A549 (cell line): ENCODE measurements around the gene TIAM2. TPM values are rescaled to one million over a fixed set of nuclear protein-coding genes. Genes with fewer than 3 reads are reported as not detected.

Experiments
- ATAC-seq, 2 experiments: fragments of 200-7000 bp in 1 of 2; fragments of >200 bp in 1 of 2; cut with Nextera tagmentation in 1 of 2; cut with Tn5 transposase in 1 of 2; 3 replicates each; pipeline versions ENCODE4 v1.8.0 to v1.9.1; 2018 to 2020; ENCODE audit warnings: mild to moderate bottlenecking in 1 of 2, moderate library complexity in 1 of 2
- CTCF ChIA-PET: fragments of 300-600 bp; sonication (Branson Sonifier 250); formaldehyde crosslinking; extraction: SDS; loops from one replicate; lab custom pipeline; 2021; ENCODE audit warnings: antibody characterized with exemption, inconsistent platforms; lab: Yijun Ruan, JAX
- POLR2A ChIA-PET: fragments of 350-600 bp; formaldehyde crosslinking; extraction: SDS; loops from one replicate; lab custom pipeline; 2021; ENCODE audit warnings: antibody characterized with exemption, inconsistent platforms; lab: Yijun Ruan, JAX
- DNase-seq, 2 experiments: peaks; one replicate each; pipeline versions ENCODE4 v3.0.0 to v3.0.0-alpha.2; 2011 to 2016; ENCODE audit warnings: low read depth in 1 of 2, low spot score in 1 of 2
- FAIRE-seq: peaks from 2 replicates; lab custom pipeline; 2011; peaks lifted over from hg19 to GRCh38; lab: Jason Lieb, UNC
- H3K27ac ChIP-seq, 2 experiments: fragments of >200 bp; sonication (Bioruptor Twin); formaldehyde crosslinking; 3 replicates each; pipeline ENCODE4 v1.5.1; 2016 to 2017
- H3K4me1 ChIP-seq: fragments of >200 bp; sonication (Bioruptor Twin); formaldehyde crosslinking; 3 replicates; pipeline ENCODE4 v1.6.1; 2016
- H3K4me2 ChIP-seq: fragments of >200 bp; sonication (Bioruptor Twin); formaldehyde crosslinking; 3 replicates; pipeline ENCODE4 v1.6.1; 2016
- H3K4me3 ChIP-seq: fragments of >200 bp; sonication (Bioruptor Twin); formaldehyde crosslinking; 3 replicates; pipeline ENCODE4 v1.5.1; 2016
- H3K9me3 ChIP-seq: fragments of >200 bp; sonication (Bioruptor Twin); formaldehyde crosslinking; 3 replicates; pipeline ENCODE4 v1.6.1; 2016
- BCL3 ChIP-seq: fragments of >200 bp; sonication (Bioruptor Twin); formaldehyde crosslinking; IDR thresholded peaks from 3 replicates; pipeline ENCODE4 v1.6.1; 2016
- CBX2 ChIP-seq: fragments of 200-600 bp; sonication (generic); IDR thresholded peaks from 2 replicates; pipeline ENCODE4 v1.6.1; 2016; ENCODE audit warnings: low read depth, mild to moderate bottlenecking, borderline replicate concordance
- CHD2 ChIP-seq: fragments of 150-350 bp; IDR thresholded peaks from 2 replicates; pipeline ENCODE4 v1.6.1; 2014; ENCODE audit warnings: low read length; ENCODE audit not compliant: partially characterized antibody
- CHD4 ChIP-seq: fragments of 200-600 bp; sonication (generic); IDR thresholded peaks from 2 replicates; pipeline ENCODE4 v1.6.1; 2016; ENCODE audit warnings: antibody characterized with exemption, mild to moderate bottlenecking, borderline replicate concordance
- CTCF ChIP-seq: fragments of >200 bp; sonication (Bioruptor Twin); formaldehyde crosslinking; IDR thresholded peaks from 3 replicates; pipeline ENCODE4 v1.5.1; 2016
- EHF ChIP-seq: fragments of 250-450 bp; sonication (Bioruptor Pico); IDR thresholded peaks from 2 replicates; pipeline ENCODE4 v1.5.0; 2020; ENCODE audit warnings: mild to moderate bottlenecking
- ESRRA ChIP-seq: fragments of 150-350 bp; IDR thresholded peaks from 2 replicates; pipeline ENCODE4 v1.6.1; 2014; ENCODE audit warnings: mild to moderate bottlenecking, low read length, borderline replicate concordance
- FOXS1 ChIP-seq: fragments of 250-450 bp; sonication (Bioruptor Pico); IDR thresholded peaks from 2 replicates; pipeline ENCODE4 v1.5.0; 2020; ENCODE audit warnings: mild to moderate bottlenecking, moderate library complexity
- GATA3 ChIP-seq: IDR thresholded peaks from 2 replicates; pipeline ENCODE4 v1.6.1; 2012; ENCODE audit warnings: borderline replicate concordance
- HES2 ChIP-seq: fragments of >200 bp; sonication (Bioruptor Twin); formaldehyde crosslinking; IDR thresholded peaks from 2 replicates; pipeline ENCODE4 v1.6.1; 2016
- KDM1A ChIP-seq: fragments of 200-600 bp; sonication (generic); IDR thresholded peaks from 2 replicates; pipeline ENCODE4 v1.6.1; 2016; ENCODE audit warnings: low read depth, mild to moderate bottlenecking
- MAFK ChIP-seq: fragments of 450-650 bp; IDR thresholded peaks from 2 replicates; pipeline ENCODE4 v1.6.1; 2014; ENCODE audit not compliant: partially characterized antibody
- NPAS2 ChIP-seq: fragments of 250-450 bp; sonication (Bioruptor Pico); IDR thresholded peaks from 2 replicates; pipeline ENCODE4 v1.8.0; 2022; ENCODE audit warnings: mild to moderate bottlenecking, moderate library complexity, borderline replicate concordance
- NR3C1 ChIP-seq: fragments of >200 bp; sonication (Bioruptor Twin); formaldehyde crosslinking; IDR thresholded peaks from 3 replicates; pipeline ENCODE4 v1.6.1; 2017
- POLR2AphosphoS2 ChIP-seq: conservative IDR thresholded peaks from 2 replicates; pipeline ENCODE4 v1.6.1; 2012; ENCODE audit warnings: low read length, improper control_type of control experiment, inconsistent platforms
- RAD21 ChIP-seq, 2 experiments: fragments of >200 bp in 1 of 2; sonication (Bioruptor Twin) in 1 of 2; formaldehyde crosslinking in 1 of 2; IDR thresholded peaks in 1 of 2; conservative IDR thresholded peaks in 1 of 2; 2 replicates in 1 of 2; 3 replicates in 1 of 2; pipeline ENCODE4 v1.6.1; 2012 to 2018; ENCODE audit warnings: inconsistent platforms in 1 of 2
- RCOR1 ChIP-seq: fragments of 150-350 bp; IDR thresholded peaks from 2 replicates; pipeline ENCODE4 v1.6.1; 2014; ENCODE audit warnings: antibody characterized with exemption, low read length, low read depth
- TFCP2L1 ChIP-seq: fragments of 250-450 bp; sonication (Bioruptor Pico); IDR thresholded peaks from 2 replicates; pipeline ENCODE4 v1.5.0; 2021; ENCODE audit warnings: mild to moderate bottlenecking
- WGBS: methylation state at CpG from one replicate; pipeline ENCODE4 v1.1.6; 2017; ENCODE audit errors: missing lambda C conversion rate; 5-methylcytosine and 5-hydroxymethylcytosine counted together
- polyA plus RNA-seq, 4 experiments: library from polyadenylated mRNA; depleted of rRNA in 3 of 4; stranded (reverse); fragments of >200 nt; fragmentation: RNase III in 1 of 4; extraction: RNeasy Plus Mini Kit Qiagen cat#74134 plus additional on column Dnase treatment in 1 of 4; gene quantifications; 2 replicates in 3 of 4; 3 replicates in 1 of 4; pipeline ENCODE4 v1.2.3, GENCODE V29; 2011 to 2017
- TF ChIP-seq, protein P1 (sequence below): IDR thresholded peaks from 2 replicates; pipeline ENCODE4 v1.6.1; 2012; ENCODE audit warnings: low read depth, borderline replicate concordance
- TF ChIP-seq, protein P2 (sequence below): fragments of 150-350 bp; IDR thresholded peaks from 2 replicates; pipeline ENCODE4 v1.6.1; 2014; ENCODE audit warnings: low read depth, mild to moderate bottlenecking, low read length
- TF ChIP-seq, protein P3 (sequence below): IDR thresholded peaks from 2 replicates; pipeline ENCODE4 v1.6.1; 2012

TIAM2 gene
- polyA plus RNA-seq, 2 of the 4 experiments (the other 2 are of a cell fraction), result 2.5 to 3.1 TPM

- ChIA-PET POLR2A (no interaction called here), CTCF (interaction anchor here (1.5 to 1.6 kb wide), 2 partner anchors 10 to 14 kb away, joined by 5 read pairs; no protein-coding TSS in a partner anchor)
- Histone ChIP-seq H3K9me3 (no peaks in the 10 kb centered on the region), H3K4me1 (peaks cover 17% of the 10 kb centered on the region), H3K4me3 (no peak overlapping the region), H3K27ac (no peak overlapping the region), H3K4me2 (no peak overlapping the region)
- no peak for TF ChIP-seq EHF
- no peak for TF ChIP-seq KDM1A
- no peak for TF ChIP-seq TFCP2L1 (CRISPR knock-in tag)
- no peak for TF ChIP-seq CBX2
- no peak for TF ChIP-seq CHD2
- no peak for TF ChIP-seq FOXS1
- TF ChIP-seq, protein P1, sequence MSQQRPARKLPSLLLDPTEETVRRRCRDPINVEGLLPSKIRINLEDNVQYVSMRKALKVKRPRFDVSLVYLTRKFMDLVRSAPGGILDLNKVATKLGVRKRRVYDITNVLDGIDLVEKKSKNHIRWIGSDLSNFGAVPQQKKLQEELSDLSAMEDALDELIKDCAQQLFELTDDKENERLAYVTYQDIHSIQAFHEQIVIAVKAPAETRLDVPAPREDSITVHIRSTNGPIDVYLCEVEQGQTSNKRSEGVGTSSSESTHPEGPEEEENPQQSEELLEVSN, result no peak
- DNase-seq, result no peak
- no peak for ATAC-seq
- no peak for FAIRE-seq
These were observed 281.5 kb downstream of the TIAM2 start for GRCh38 chr6:155276638-155277037.

- ChIA-PET CTCF (interaction anchor here (1.1 kb wide), 1 partner anchor 13 kb away, joined by 3 read pairs; no protein-coding TSS in a partner anchor), POLR2A (no interaction called here)
- Histone ChIP-seq H3K4me2 (no peak overlapping the region), H3K4me1 (peaks cover 10% of the 10 kb centered on the region), H3K4me3 (no peak overlapping the region), H3K9me3 (no peaks in the 10 kb centered on the region), H3K27ac (no peak overlapping the region)
- ATAC-seq, result no peak
- TF ChIP-seq GATA3, result no peak
- no peak for TF ChIP-seq POLR2AphosphoS2
- TF ChIP-seq NR3C1, result no peak
- TF ChIP-seq, protein P2, sequence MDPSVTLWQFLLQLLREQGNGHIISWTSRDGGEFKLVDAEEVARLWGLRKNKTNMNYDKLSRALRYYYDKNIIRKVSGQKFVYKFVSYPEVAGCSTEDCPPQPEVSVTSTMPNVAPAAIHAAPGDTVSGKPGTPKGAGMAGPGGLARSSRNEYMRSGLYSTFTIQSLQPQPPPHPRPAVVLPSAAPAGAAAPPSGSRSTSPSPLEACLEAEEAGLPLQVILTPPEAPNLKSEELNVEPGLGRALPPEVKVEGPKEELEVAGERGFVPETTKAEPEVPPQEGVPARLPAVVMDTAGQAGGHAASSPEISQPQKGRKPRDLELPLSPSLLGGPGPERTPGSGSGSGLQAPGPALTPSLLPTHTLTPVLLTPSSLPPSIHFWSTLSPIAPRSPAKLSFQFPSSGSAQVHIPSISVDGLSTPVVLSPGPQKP, result no peak
- no peak for TF ChIP-seq CHD4
- TF ChIP-seq, protein P3, sequence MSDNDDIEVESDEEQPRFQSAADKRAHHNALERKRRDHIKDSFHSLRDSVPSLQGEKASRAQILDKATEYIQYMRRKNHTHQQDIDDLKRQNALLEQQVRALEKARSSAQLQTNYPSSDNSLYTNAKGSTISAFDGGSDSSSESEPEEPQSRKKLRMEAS, result no peak
- no peak for TF ChIP-seq HES2
- no peak for TF ChIP-seq NPAS2 (CRISPR knock-in tag)
- no peak for TF ChIP-seq CTCF
- no peak for DNase-seq
- WGBS, result 96% methylated on average over 3 of the region's 5 CpGs
- no peak for FAIRE-seq
These were observed 283.4 kb downstream of the TIAM2 start for GRCh38 chr6:155278319-155279049.

- no peak overlapping the region for H3K27ac ChIP-seq
- DNase-seq (no peak), ATAC-seq (no peak), FAIRE-seq (no peak)
- H3K4me3 ChIP-seq, result no peak overlapping the region
- TF ChIP-seq ESRRA, result no peak
- no peak for TF ChIP-seq BCL3
- no peak for TF ChIP-seq RAD21 (conservative IDR thresholded peaks at IDR 0.05 in 1 of 2, IDR thresholded peaks at IDR 0.05 in 1 of 2)
- TF ChIP-seq NPAS2 (CRISPR knock-in tag), result no peak
- TF ChIP-seq RCOR1, result no peak
- TF ChIP-seq MAFK, result no peak
- ChIA-PET CTCF (no interaction called here), POLR2A (no interaction called here)
- 89% methylated on average over 4 of the region's 4 CpGs for WGBS
- H3K9me3 ChIP-seq, result no peaks in the 10 kb centered on the region
- no peak overlapping the region for H3K4me2 ChIP-seq
- H3K4me1 ChIP-seq, result no peaks in the 10 kb centered on the region
These were observed 289.7 kb downstream of the TIAM2 start for GRCh38 chr6:155284775-155285174.
